Effector memory CD8-positive, alpha-beta T cell (primary cell): ENCODE measurements around the gene PPP1R13B.
"Not testable (repeated sequence)": the region's sequence is repeated elsewhere in the genome, so short reads cannot be mapped to it uniquely, and the experiment has no call there.

Source experiments
- ATAC-seq: fragments of 150-1000 bp; cut with Tn5 transposase; replicated peaks from 2 replicates; pipeline ENCODE4 v1.10.0; 2021; ENCODE audit warnings: mild to moderate bottlenecking, moderate library complexity
- DNase-seq, 3 experiments: peaks; one replicate each; pipeline ENCODE4 v3.0.0; 2021
- H3K27ac Mint-ChIP-seq, 2 donors: one replicate each; pipeline ENCODE4 v1.8.0; 2022; ENCODE audit warnings: mild to moderate bottlenecking in 2 of 2, mixed read lengths in 2 of 2, moderate library complexity in 2 of 2
- H3K27me3 Mint-ChIP-seq, 2 donors: one replicate each; pipeline ENCODE4 v1.8.0; 2022; ENCODE audit warnings: mixed read lengths in 2 of 2
- H3K36me3 Mint-ChIP-seq: one replicate; pipeline ENCODE4 v1.8.0; 2022; ENCODE audit warnings: mild to moderate bottlenecking, moderate library complexity, mixed read lengths; ENCODE audit not compliant: insufficient read depth
- H3K4me1 Mint-ChIP-seq, 2 donors: one replicate each; pipeline ENCODE4 v1.8.0; 2022; ENCODE audit warnings: low read depth in 2 of 2, mixed read lengths in 2 of 2
- H3K4me3 Mint-ChIP-seq, 2 donors: one replicate each; pipeline ENCODE4 v1.8.0; 2022; ENCODE audit warnings: mild to moderate bottlenecking in 2 of 2, mixed read lengths in 2 of 2, moderate library complexity in 2 of 2
- H3K9me3 Mint-ChIP-seq, 2 donors: one replicate each; pipeline ENCODE4 v1.8.0; 2022; ENCODE audit warnings: mixed read lengths in 2 of 2

Gene PPP1R13B

DNA sequence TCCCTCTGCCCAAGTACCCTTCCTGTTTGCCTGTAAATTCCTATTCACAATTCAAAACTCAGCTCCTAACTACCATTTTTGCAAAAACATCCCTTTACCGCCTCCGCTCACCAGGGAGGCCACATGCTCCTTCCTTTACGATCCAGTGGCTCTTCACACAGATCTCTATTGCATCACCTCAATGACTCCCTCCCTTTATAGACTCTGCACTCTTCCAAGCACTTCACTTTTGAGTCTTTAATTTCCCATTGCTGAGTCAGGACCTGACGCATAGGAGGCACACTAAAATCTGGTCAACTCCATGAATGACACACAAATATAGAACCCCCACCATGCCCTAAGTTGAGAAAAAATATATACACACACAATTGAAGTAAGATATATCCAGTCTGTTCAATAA is 45.9 kb downstream of the PPP1R13B start:
- H3K36me3 Mint-ChIP-seq: peaks cover 7% of the 10 kb centered on the region
- DNase-seq (no peak), ATAC-seq (no peak)
- H3K27me3 Mint-ChIP-seq: no peaks in the 10 kb centered on the region
- no peaks in the 10 kb centered on the region for H3K9me3 Mint-ChIP-seq
- H3K4me3 Mint-ChIP-seq: no peak overlapping the region
- peak overlapping the region in 1 of 2 donors; percentile 2 for H3K27ac Mint-ChIP-seq
- peaks cover 5 to 14% of the 10 kb centered on the region in 2 donors for H3K4me1 Mint-ChIP-seq

DNA sequence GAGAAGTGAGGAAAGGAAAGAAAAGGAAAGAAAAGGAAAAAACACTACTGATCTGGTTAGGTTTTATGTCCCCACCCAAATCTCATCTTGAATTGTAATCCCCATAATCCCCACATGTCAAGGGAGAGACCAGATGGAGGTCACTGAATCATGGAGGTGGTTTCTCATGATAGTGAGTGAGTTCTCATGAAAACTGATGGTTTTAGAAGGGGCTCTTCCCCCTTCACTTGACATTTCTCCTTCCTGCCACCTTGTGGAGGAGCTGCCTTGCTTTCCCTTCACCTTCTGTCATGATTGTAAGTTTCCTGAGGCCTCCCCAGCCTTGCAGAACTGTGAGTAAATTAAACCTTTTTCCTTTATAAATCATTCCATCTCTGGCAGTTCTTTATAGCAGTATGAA is 54.2 kb downstream of the PPP1R13B start:
- DNase-seq, H3K4me3 Mint-ChIP-seq: not testable (repeated sequence)

DNA sequence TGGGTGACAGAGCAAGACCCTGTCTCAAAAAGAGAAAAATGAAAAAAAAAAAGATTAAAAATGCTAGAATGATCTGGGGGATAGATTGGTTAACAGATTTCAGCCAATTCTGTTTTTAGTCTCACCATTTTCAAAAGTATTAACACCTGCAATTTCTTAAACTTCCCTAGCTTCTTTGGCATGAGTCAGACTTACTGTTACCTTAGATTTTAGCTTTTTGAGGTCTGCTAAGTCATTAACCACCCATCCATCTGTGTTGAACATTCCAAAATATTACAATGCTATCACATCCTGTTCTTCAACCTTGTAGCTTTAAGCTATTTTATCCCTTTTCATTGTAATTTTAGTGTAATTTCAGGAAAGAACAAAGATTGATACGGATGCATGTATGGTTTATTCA is 59.3 kb downstream of the PPP1R13B start:
- Mint-ChIP-seq H3K9me3 (no peaks in the 10 kb centered on the region), H3K36me3 (peaks cover 12% of the 10 kb centered on the region), H3K27ac (no peak overlapping the region), H3K4me3 (no peak overlapping the region), H3K4me1 (no peaks in the 10 kb centered on the region), H3K27me3 (no peaks in the 10 kb centered on the region)
- DNase-seq: no peak
- ATAC-seq: no peak

More for the DNA sequence above, 54.2 kb downstream of the PPP1R13B start:
- H3K27ac Mint-ChIP-seq: peak overlapping the region in 1 of 2 donors; percentile 72
- H3K4me1 Mint-ChIP-seq, ATAC-seq, H3K9me3 Mint-ChIP-seq, H3K27me3 Mint-ChIP-seq: not testable (repeated sequence)
- H3K36me3 Mint-ChIP-seq: peaks cover 24% of the 10 kb centered on the region

DNA sequence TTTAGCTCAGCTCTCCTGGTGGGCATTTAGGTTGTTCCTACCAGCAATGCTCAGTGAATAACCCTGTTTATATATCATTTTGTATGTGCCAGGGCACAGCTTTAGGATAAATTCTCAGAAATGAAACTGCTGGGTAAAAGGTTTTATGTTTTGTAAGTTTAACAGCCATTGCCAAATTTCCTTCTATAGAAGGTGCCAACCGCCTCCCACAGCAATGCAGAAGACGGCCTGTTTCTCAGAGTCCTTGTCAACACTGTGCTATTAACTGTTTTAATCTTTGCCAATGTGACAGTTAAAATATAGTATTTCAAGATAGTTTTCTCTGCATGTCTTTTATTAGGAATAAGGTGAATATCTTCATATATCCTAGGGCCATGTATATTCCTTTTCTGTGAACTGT is 65.0 kb downstream of the PPP1R13B start:
- Mint-ChIP-seq H3K27ac (no peak overlapping the region), H3K4me3 (no peak overlapping the region), H3K4me1 (no peaks in the 10 kb centered on the region), H3K9me3 (no peaks in the 10 kb centered on the region), H3K36me3 (peaks cover 14% of the 10 kb centered on the region), H3K27me3 (no peaks in the 10 kb centered on the region)
- DNase-seq: no peak
- ATAC-seq: no peak

DNA sequence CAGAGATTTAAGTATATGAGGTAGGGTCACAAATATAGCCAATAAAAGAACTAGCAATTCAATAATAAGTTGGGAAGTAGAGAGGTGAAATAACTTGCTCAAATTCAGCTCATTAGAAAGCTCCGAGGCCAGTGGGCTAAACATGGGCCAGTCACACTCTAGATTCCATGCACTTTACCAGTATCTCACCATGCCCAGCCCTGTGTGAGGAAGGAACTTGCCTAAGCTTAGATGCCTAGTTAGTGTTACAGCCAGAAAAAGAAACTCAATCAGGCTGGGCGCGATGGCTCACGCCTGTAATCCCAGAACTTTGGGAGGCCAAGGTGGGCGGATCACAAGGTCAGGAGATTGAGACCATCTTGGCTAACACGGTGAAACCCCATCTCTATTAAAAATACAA is 71.1 kb downstream of the PPP1R13B start:
- H3K27me3 Mint-ChIP-seq, H3K36me3 Mint-ChIP-seq, DNase-seq, H3K4me3 Mint-ChIP-seq, ATAC-seq, H3K9me3 Mint-ChIP-seq, H3K4me1 Mint-ChIP-seq: not testable (repeated sequence)
- H3K27ac Mint-ChIP-seq: peak overlapping the region in 1 of 2 donors; percentile 49

DNA sequence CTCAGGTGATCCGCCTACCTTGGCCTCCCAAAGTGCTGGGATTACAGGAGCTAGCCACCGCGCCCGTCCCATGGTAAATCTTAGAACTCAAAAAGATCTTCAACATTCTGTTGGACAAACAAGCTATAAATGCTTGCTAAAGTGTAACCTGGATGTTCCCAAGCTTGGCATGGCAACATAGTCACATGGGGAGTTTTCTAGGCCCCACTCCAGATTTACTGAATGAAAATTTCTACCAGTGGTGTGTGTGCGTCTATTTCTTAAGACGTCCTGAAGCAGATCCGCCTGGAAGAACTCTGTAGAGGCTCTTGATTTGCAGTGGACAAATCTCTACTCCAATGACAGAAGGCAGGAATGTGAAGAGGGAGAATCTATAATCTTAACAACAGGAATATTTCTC is 71.9 kb downstream of the PPP1R13B start:
- ATAC-seq: no peak
- H3K27ac Mint-ChIP-seq: peak overlapping the region in 1 of 2 donors; percentile 49
- H3K4me3 Mint-ChIP-seq: no peak overlapping the region
- H3K36me3 Mint-ChIP-seq: peaks cover 8% of the 10 kb centered on the region
- no peaks in the 10 kb centered on the region for H3K9me3 Mint-ChIP-seq
- peaks cover 0 to 4% of the 10 kb centered on the region in 2 donors for H3K4me1 Mint-ChIP-seq
- no peak for DNase-seq
- no peaks in the 10 kb centered on the region for H3K27me3 Mint-ChIP-seq

DNA sequence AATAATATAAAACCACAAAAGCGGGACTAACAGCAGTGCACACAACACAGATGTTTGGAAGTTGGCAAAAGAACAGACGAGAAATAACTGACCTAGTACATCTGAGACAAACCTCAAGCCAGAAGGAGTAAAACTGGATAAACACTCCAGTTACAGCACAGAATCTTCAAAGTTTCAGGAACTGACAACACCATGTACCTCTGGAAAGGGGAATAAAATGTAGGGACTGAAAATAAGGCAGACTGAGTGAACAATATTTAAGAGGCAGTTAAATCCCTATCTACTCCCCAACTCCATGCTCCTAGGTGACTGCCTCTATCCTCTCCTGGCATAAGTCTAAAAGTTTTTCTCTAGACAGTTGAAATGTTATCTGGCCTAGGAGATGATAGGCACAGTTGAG is 73.9 kb downstream of the PPP1R13B start:
- no peaks in the 10 kb centered on the region for H3K27me3 Mint-ChIP-seq
- no peak for DNase-seq
- H3K36me3 Mint-ChIP-seq: peaks cover 13% of the 10 kb centered on the region
- ATAC-seq: no peak
- H3K4me3 Mint-ChIP-seq: no peak overlapping the region
- no peak overlapping the region for H3K27ac Mint-ChIP-seq
- H3K4me1 Mint-ChIP-seq: peaks cover 0 to 4% of the 10 kb centered on the region in 2 donors
- no peaks in the 10 kb centered on the region for H3K9me3 Mint-ChIP-seq

DNA sequence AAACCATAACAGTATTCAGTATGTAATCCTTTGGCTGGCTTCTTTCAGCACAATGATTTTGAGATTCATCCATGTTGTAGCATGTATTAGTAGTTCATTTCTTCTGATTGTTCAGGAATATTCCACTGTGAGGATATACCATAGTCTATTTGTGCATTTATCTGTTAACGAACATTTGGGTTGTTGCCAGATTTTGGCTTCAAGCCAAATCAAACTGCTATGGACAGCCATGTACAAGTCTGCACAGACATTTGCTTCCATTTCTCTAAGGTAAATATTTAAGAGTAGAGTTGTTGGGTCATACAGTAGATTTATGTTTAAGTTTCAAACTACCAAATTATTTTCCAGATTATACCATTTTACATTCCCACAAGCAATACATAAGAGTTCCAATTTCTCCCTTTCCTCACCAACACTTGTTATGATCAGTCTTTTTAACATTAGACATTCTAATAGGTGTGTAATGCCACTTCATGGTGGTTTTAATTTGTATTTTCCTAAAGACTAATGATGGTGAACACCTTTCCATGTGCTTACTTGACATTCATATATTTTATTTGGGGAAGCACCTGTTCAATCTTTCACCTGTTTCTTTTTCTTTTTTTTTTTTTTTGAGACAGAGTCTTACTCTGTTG is 75.2 kb downstream of the PPP1R13B start:
- H3K9me3 Mint-ChIP-seq: no peaks in the 10 kb centered on the region
- H3K4me1 Mint-ChIP-seq: peaks cover 0 to 4% of the 10 kb centered on the region in 2 donors
- H3K36me3 Mint-ChIP-seq: peaks cover 4% of the 10 kb centered on the region
- DNase-seq: no peak
- ATAC-seq: no peak
- no peak overlapping the region for H3K4me3 Mint-ChIP-seq
- H3K27me3 Mint-ChIP-seq: no peaks in the 10 kb centered on the region
- H3K27ac Mint-ChIP-seq: no peak overlapping the region

DNA sequence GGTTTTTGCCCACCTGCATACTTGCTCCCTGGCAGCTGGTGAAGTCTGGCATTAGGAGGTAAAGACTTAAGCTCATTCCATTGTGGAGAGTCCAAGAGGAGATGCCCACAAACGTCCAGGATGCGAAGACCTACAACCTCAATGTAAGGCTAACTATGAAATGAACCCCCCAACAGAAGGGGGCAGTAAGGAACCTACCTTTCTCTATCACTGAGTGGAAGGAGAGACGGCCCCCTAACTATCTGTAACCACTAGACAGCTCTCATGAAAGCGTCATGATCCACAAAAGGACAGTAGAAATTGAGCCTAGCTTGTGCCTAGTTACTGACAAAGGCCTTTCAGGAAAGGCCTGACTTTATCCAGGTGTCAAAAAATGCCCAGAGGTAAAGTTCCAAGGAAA is 76.5 kb downstream of the PPP1R13B start:
- Mint-ChIP-seq H3K27ac (no peak overlapping the region), H3K9me3 (no peaks in the 10 kb centered on the region), H3K27me3 (no peaks in the 10 kb centered on the region), H3K4me3 (no peak overlapping the region), H3K36me3 (peaks cover 4% of the 10 kb centered on the region), H3K4me1 (peaks cover 0 to 4% of the 10 kb centered on the region in 2 donors)
- no peak for ATAC-seq
- DNase-seq: no peak

DNA sequence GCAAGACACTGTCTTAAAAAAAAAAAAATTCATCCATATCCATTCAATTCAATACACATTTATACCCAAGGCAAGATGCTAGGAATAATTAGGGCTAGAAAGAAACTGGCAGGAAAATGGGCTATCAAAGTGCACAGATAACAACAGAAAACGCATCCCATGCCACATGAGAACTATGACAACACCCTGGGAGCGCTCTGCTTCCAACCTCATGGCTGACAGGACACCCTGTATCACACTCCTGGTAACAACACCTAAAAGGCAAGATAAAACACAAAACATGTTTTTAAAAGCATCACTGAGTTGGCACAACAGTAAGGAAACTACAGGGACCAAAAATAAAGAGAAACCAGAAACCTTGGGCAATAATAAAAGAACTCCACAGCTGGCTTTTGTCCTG is 76.9 kb downstream of the PPP1R13B start:
- Mint-ChIP-seq H3K36me3 (peaks cover 4% of the 10 kb centered on the region), H3K4me3 (no peak overlapping the region), H3K9me3 (no peaks in the 10 kb centered on the region), H3K27me3 (no peaks in the 10 kb centered on the region), H3K4me1 (peaks cover under 1 to 1% of the 10 kb centered on the region in 2 donors), H3K27ac (no peak overlapping the region)
- ATAC-seq (no peak), DNase-seq (no peak)

DNA sequence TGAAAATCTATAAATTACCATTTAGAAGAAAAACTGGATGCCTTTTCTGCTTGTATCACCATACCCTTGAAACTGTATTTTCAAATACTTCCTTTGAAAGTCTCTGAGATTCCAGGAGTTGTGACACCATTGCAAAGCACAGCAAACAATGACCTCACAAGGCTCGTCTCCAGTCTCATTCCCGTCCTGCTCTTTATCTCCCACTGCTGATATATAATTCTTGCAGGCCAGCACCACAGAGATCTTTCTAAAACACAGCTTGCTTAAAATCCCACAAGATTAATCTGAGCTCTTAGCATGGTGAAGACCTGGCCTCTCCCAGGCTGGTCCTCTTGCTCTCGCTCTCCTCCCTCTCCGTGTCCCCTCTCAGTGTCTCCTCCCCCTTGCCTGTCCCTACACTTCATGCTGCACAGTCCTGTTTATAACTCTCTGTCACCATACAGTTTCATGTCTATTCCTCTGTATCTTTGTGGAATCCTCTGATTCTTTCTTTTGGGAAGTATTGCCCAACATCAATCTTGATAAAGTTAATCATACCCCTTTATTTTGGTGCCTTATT is 80.0 kb downstream of the PPP1R13B start:
- DNase-seq (no peak), ATAC-seq (no peak)
- peak overlapping the region in 1 of 2 donors; percentile 11 for H3K27ac Mint-ChIP-seq
- no peaks in the 10 kb centered on the region for H3K27me3 Mint-ChIP-seq
- H3K4me3 Mint-ChIP-seq: no peak overlapping the region
- H3K9me3 Mint-ChIP-seq: no peaks in the 10 kb centered on the region
- H3K36me3 Mint-ChIP-seq: peaks cover 4% of the 10 kb centered on the region
- H3K4me1 Mint-ChIP-seq: peaks cover 5% of the 10 kb centered on the region in 2 donors

DNA sequence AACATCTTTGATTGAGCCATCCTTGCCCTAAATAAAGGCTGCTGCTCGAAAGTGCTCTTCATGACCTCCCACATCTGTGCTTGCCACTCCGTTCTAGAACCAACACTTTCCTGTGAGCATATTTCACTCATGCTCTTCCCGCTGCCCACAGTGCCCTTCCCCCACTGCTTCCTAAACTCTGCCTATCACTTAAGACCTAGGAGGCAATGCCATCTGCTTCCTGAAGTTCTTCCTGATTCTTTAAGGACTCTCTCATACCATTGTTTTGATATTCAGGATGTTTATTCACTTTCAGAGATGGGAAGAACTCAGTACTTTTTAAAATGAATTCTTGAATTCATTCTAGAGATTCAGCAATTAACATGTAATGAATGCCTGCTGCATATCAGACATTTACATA is 81.8 kb downstream of the PPP1R13B start:
- H3K4me1 Mint-ChIP-seq: peaks cover 5% of the 10 kb centered on the region in 2 donors
- H3K27ac Mint-ChIP-seq: peak overlapping the region; percentile 4 to 7
- ATAC-seq (no peak), DNase-seq (no peak)
- no peaks in the 10 kb centered on the region for H3K9me3 Mint-ChIP-seq
- H3K27me3 Mint-ChIP-seq: no peaks in the 10 kb centered on the region
- no peak overlapping the region for H3K4me3 Mint-ChIP-seq
- H3K36me3 Mint-ChIP-seq: peaks cover 4% of the 10 kb centered on the region

DNA sequence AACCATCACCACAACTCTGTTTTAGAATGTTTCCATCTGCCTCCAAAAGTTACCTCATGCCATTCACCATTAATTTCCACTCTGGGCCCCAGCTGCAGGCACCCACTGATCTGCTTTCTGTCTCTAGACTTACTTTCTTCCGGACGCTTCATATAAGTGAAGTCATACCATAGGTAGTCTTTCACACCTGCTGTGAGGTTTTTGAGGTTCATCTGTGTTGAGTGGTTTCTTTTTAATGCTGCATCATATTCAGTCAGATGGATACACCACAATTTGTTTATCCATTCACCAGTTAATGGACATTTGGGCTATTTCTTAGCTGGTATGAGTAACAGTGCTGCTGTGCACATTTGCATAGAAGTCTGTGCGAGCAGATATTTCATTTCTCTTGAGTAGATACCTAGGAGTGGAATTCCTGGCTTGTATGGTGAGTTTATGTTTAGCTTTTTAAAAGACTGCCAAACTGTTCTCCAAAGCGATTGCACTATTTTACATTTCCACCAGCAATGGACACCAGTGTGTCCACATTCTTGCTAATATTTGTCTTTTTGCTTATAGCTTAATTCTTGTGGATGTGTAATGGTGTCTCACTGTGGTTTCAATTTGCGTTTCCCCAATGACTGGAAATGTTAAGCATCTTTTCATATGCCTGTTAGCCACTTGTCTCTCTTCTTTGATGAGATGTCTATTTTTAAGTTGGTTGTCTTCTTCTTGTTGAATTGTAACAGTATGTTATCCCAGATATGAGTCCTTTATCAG is 83.5 kb downstream of the PPP1R13B start:
- peak; percentile 35 for ATAC-seq
- H3K9me3 Mint-ChIP-seq: no peaks in the 10 kb centered on the region
- no peak for DNase-seq
- H3K4me1 Mint-ChIP-seq: peaks cover 5% of the 10 kb centered on the region in 2 donors
- no peak overlapping the region for H3K4me3 Mint-ChIP-seq
- H3K36me3 Mint-ChIP-seq: peaks cover under 1% of the 10 kb centered on the region
- no peaks in the 10 kb centered on the region for H3K27me3 Mint-ChIP-seq
- H3K27ac Mint-ChIP-seq: no peak overlapping the region

DNA sequence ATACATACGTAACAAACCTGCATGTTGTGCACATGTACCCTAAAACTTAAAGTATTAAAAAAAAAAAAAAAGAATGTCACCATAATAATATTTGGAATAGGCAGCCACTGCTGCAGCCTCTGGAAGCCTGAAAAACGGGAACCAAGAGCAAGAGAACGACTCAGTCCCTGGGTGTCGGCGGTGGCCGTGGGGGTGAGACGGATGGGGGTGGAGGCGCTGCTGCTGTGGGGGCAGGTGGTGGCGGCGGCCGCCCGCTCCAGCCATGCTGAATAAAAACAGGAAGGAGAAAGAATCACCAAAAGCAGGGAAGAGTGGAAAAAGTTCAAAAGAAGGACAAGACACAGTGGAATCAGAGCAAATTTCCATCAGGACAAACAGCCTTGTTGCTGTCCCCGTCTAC is 84.8 kb downstream of the PPP1R13B start:
- no peaks in the 10 kb centered on the region for H3K9me3 Mint-ChIP-seq
- H3K4me3 Mint-ChIP-seq: no peak overlapping the region
- H3K27me3 Mint-ChIP-seq: no peaks in the 10 kb centered on the region
- H3K4me1 Mint-ChIP-seq: peaks cover 5% of the 10 kb centered on the region in 2 donors
- no peaks in the 10 kb centered on the region for H3K36me3 Mint-ChIP-seq
- no peak overlapping the region for H3K27ac Mint-ChIP-seq
- ATAC-seq (no peak), DNase-seq (no peak)
